OCI-LY3 (cell line): ENCODE data around the gene WNT9B.

Experiments used
- CTCF ChIP-seq: fragments of 200-600, 300-600 bp; sonication (generic); IDR thresholded peaks from 2 replicates; pipeline ENCODE4 v1.5.1; 2014; ENCODE audit warnings: antibody characterized with exemption, low read length, low read depth
- EZH2phosphoT487 ChIP-seq: fragments of 200-600 bp; shearing (Covaris generic); IDR thresholded peaks from 2 replicates; pipeline ENCODE4 v1.6.1; 2018; ENCODE audit warnings: antibody characterized with exemption, mixed run types, low read depth

- TF ChIP-seq CTCF (no peak), EZH2phosphoT487 (no peak)
These were observed 3.1 kb downstream of the WNT9B start for GRCh38 chr17:46854515-46854914.
